MM.1S (cell line): ENCODE measurements around the gene PRH1.

Experiments used
- DNase-seq: peaks from one replicate; pipeline ENCODE4 v3.0.0-alpha.2; 2015
- H2AFZ ChIP-seq: fragments of 300-600 bp; sonication (generic); 2 replicates; pipeline ENCODE4 v1.6.0; 2016; ENCODE audit warnings: antibody characterized with exemption, low read length
- H3F3A ChIP-seq: fragments of 300-600 bp; sonication (generic); 2 replicates; pipeline ENCODE4 v1.6.1; 2016; ENCODE audit warnings: mild to moderate bottlenecking, antibody characterized with exemption, low read length, moderate library complexity, mixed read lengths; ENCODE audit not compliant: insufficient read depth
- H3K27ac ChIP-seq: fragments of 300-600 bp; sonication (generic); 2 replicates; pipeline ENCODE4 v1.5.1; 2016; ENCODE audit warnings: mild to moderate bottlenecking, low read length
- H3K27me3 ChIP-seq: fragments of 300-600 bp; sonication (generic); replicated peaks from 2 replicates; pipeline ENCODE4 v1.6.0; 2016; ENCODE audit warnings: low read length; ENCODE audit not compliant: insufficient read depth
- H3K36me3 ChIP-seq: fragments of 300-600 bp; sonication (generic); replicated peaks from 2 replicates; pipeline ENCODE4 v1.6.1; 2016; ENCODE audit warnings: mild to moderate bottlenecking, low read length, mixed read lengths; ENCODE audit not compliant: insufficient read depth
- H3K4me1 ChIP-seq: fragments of 300-600 bp; sonication (generic); 2 replicates; pipeline ENCODE4 v1.6.1; 2016; ENCODE audit warnings: low read length, mixed read lengths
- H3K4me2 ChIP-seq: fragments of 300-600 bp; sonication (generic); 2 replicates; pipeline ENCODE4 v1.6.0; 2016; ENCODE audit warnings: low read depth, low read length
- H3K4me3 ChIP-seq: fragments of 300-600 bp; sonication (generic); 2 replicates; pipeline ENCODE4 v1.5.1; 2016; ENCODE audit warnings: low read length, mixed read lengths
- H3K79me2 ChIP-seq: fragments of 300-600 bp; sonication (generic); 2 replicates; pipeline ENCODE4 v1.6.1; 2016; ENCODE audit warnings: mixed run types, low read length, mixed read lengths
- H3K9ac ChIP-seq: fragments of 300-600 bp; sonication (generic); 2 replicates; pipeline ENCODE4 v1.6.1; 2016; ENCODE audit warnings: low read length, mixed read lengths
- H3K9me2 ChIP-seq: fragments of 300-600 bp; sonication (generic); replicated peaks from 2 replicates; pipeline ENCODE4 v1.6.1; 2016; ENCODE audit warnings: mild to moderate bottlenecking, low read length, mixed read lengths; ENCODE audit not compliant: insufficient read depth
- H3K9me3 ChIP-seq: fragments of 300-600 bp; sonication (generic); replicated peaks from 2 replicates; pipeline ENCODE4 v1.6.1; 2016; ENCODE audit warnings: mild to moderate bottlenecking, low read length, mixed read lengths; ENCODE audit not compliant: insufficient read depth
- H4K20me1 ChIP-seq: fragments of 300-600 bp; sonication (generic); 2 replicates; pipeline ENCODE4 v1.6.1; 2016; ENCODE audit warnings: mild to moderate bottlenecking, low read length, moderate library complexity, mixed read lengths; ENCODE audit not compliant: insufficient read depth
- EZH2 ChIP-seq: fragments of 300-600 bp; sonication (generic); optimal IDR thresholded peaks from 2 replicates; pipeline ENCODE3; 2017; ENCODE audit warnings: low read depth, mild to moderate bottlenecking, antibody characterized with exemption, low read length, mixed read lengths
- EZH2phosphoT487 ChIP-seq: fragments of 300-600 bp; sonication (generic); IDR thresholded peaks from 2 replicates; pipeline ENCODE4 v1.6.1; 2018; ENCODE audit warnings: antibody characterized with exemption, low read length
- TF ChIP-seq, protein P1 (sequence below): fragments of 300-600 bp; sonication (generic); IDR thresholded peaks from 2 replicates; pipeline ENCODE4 v1.5.1; 2016; ENCODE audit warnings: antibody characterized with exemption, low read length, mixed read lengths

The PRH1 gene

DNA sequence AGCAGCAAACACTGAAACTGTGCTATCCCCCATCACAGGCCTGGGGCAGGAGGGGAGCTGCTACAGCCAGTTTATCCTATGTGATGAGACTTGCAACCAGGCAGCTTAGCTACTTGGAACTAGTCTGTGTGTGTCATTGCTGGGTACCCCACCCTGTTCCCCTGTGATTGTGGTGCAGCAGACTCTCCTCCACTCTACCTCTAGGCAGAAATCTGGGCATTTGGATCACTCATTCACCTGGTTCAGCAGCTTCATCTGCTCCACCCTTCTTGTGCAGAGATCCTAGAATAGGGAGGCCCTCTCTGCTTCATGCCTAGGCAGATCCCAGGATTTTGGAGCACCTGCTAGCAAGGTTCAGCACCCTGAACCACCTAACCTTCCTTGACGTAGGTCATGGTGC lies 16.5 kb upstream of the PRH1 start:
- Histone ChIP-seq H3K27me3 (no peaks in the 10 kb centered on the region), H3K4me1 (no peaks in the 10 kb centered on the region), H3K4me2 (no peak overlapping the region), H4K20me1 (no peaks in the 10 kb centered on the region), H3K36me3 (no peaks in the 10 kb centered on the region), H3K9me3 (no peaks in the 10 kb centered on the region), H2AFZ (no peak overlapping the region), H3F3A (no peaks in the 10 kb centered on the region), H3K27ac (no peak overlapping the region), H3K79me2 (no peaks in the 10 kb centered on the region), H3K9me2 (no peaks in the 10 kb centered on the region), H3K9ac (no peak overlapping the region), H3K4me3 (no peak overlapping the region)
- TF ChIP-seq, protein P1, sequence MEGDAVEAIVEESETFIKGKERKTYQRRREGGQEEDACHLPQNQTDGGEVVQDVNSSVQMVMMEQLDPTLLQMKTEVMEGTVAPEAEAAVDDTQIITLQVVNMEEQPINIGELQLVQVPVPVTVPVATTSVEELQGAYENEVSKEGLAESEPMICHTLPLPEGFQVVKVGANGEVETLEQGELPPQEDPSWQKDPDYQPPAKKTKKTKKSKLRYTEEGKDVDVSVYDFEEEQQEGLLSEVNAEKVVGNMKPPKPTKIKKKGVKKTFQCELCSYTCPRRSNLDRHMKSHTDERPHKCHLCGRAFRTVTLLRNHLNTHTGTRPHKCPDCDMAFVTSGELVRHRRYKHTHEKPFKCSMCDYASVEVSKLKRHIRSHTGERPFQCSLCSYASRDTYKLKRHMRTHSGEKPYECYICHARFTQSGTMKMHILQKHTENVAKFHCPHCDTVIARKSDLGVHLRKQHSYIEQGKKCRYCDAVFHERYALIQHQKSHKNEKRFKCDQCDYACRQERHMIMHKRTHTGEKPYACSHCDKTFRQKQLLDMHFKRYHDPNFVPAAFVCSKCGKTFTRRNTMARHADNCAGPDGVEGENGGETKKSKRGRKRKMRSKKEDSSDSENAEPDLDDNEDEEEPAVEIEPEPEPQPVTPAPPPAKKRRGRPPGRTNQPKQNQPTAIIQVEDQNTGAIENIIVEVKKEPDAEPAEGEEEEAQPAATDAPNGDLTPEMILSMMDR: no peak
- TF ChIP-seq EZH2 (no peak), EZH2phosphoT487 (no peak)
- no peak for DNase-seq

DNA sequence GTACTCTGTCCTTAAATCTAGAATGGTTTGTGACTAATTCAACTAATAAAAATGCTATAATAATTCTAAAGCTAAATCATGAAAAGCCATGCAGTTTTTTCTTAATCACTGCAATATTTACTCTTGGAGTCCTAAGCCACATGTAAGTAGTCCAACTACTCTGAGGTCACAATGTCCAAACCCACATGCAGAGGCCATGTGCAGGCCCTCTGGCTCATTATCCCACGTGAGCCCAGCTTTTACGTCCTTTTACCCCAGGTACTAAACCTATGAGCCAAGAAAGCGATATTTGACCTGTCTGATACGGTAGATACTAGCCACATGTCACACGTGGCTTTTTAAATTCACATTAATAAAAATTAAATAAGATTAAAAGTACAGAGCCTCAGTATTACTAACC lies 12.8 kb upstream of the PRH1 start:
- no peak overlapping the region for H3K9ac ChIP-seq
- no peaks in the 10 kb centered on the region for H3K79me2 ChIP-seq
- no peaks in the 10 kb centered on the region for H3K4me1 ChIP-seq
- no peaks in the 10 kb centered on the region for H3K9me3 ChIP-seq
- no peak overlapping the region for H3K27ac ChIP-seq
- H3K9me2 ChIP-seq: no peaks in the 10 kb centered on the region
- H3F3A ChIP-seq: no peaks in the 10 kb centered on the region
- TF ChIP-seq, protein P1: no peak
- no peak for TF ChIP-seq EZH2phosphoT487
- TF ChIP-seq EZH2: no peak
- H3K4me3 ChIP-seq: no peak overlapping the region
- H4K20me1 ChIP-seq: no peaks in the 10 kb centered on the region
- no peak overlapping the region for H2AFZ ChIP-seq
- no peaks in the 10 kb centered on the region for H3K36me3 ChIP-seq
- H3K27me3 ChIP-seq: no peaks in the 10 kb centered on the region
- DNase-seq: no peak
- H3K4me2 ChIP-seq: no peak overlapping the region

DNA sequence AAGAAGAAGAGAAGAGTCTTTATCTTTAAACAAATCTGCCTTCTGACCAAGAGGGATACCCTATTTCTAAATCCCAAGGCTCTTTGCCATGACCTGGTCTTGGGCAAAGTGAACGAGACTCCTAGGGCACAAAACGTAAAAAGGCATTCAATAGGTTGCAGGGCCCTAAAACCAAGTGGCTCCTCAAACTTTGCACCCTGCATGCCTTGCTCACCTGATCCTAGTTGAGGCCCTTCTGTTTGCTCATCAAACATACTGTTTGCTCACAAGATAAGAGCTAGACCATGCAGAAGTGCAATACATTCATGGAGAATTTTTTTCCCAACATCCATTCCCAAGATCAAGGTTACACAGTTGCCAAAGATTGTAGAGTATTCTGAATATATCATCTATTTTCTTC lies 7.9 kb upstream of the PRH1 start:
- no peak for DNase-seq
- H3K9ac ChIP-seq: no peak overlapping the region

More for the DNA sequence above, 7.9 kb upstream of the PRH1 start:
- H3K79me2 ChIP-seq: no peaks in the 10 kb centered on the region
- H3K9me3 ChIP-seq: no peaks in the 10 kb centered on the region
- no peaks in the 10 kb centered on the region for H3K27me3 ChIP-seq
- no peaks in the 10 kb centered on the region for H3K36me3 ChIP-seq
- no peaks in the 10 kb centered on the region for H4K20me1 ChIP-seq
- no peak overlapping the region for H2AFZ ChIP-seq
- no peaks in the 10 kb centered on the region for H3K9me2 ChIP-seq
- H3K27ac ChIP-seq: no peak overlapping the region
- no peak overlapping the region for H3K4me2 ChIP-seq
- no peaks in the 10 kb centered on the region for H3F3A ChIP-seq
- TF ChIP-seq, protein P1: no peak
- TF ChIP-seq EZH2 (no peak), EZH2phosphoT487 (no peak)
- no peak overlapping the region for H3K4me3 ChIP-seq
- H3K4me1 ChIP-seq: no peaks in the 10 kb centered on the region
